SU-DHL-6 (cell line): ENCODE measurements around the gene MC1R.

ENCODE experiments used
- H2AFZ ChIP-seq: fragments of 200-600 bp; sonication (generic); 2 replicates; pipeline ENCODE4 v1.6.1; 2014; ENCODE audit warnings: low read depth, mild to moderate bottlenecking, moderate library complexity, mixed read lengths, antibody characterized with exemption, low read length; ENCODE audit not compliant: severe bottlenecking
- H3F3A ChIP-seq: fragments of 200-600 bp; shearing (Covaris generic); 2 replicates; pipeline ENCODE4 v1.6.0; 2016; ENCODE audit warnings: antibody characterized with exemption, mild to moderate bottlenecking; ENCODE audit not compliant: insufficient read depth
- H3K27ac ChIP-seq: fragments of 200-600 bp; sonication (generic); 2 replicates; pipeline ENCODE4 v1.5.1; 2016; ENCODE audit warnings: low read depth, mild to moderate bottlenecking, low read length, moderate library complexity, mixed read lengths
- H3K27me3 ChIP-seq: fragments of 200-600 bp; sonication (generic), shearing (Covaris generic); 2 replicates; pipeline ENCODE4 v1.6.0; 2014; ENCODE audit warnings: mild to moderate bottlenecking, low read length
- H3K36me3 ChIP-seq: fragments of 200-600 bp; sonication (generic); 2 replicates; pipeline ENCODE4 v1.6.1; 2014; ENCODE audit warnings: mild to moderate bottlenecking, low read length, mixed read lengths
- H3K4me2 ChIP-seq: fragments of 300-600, 200-600 bp; shearing (Covaris generic), sonication (generic); 2 replicates; pipeline ENCODE4 v1.6.0; 2014; ENCODE audit warnings: low read length, low read depth, mild to moderate bottlenecking; ENCODE audit not compliant: poor library complexity, severe bottlenecking
- H3K4me3 ChIP-seq: fragments of 200-600 bp; sonication (generic); 2 replicates; pipeline ENCODE4 v1.5.1; 2014; ENCODE audit warnings: antibody characterized with exemption, low read length, mild to moderate bottlenecking, mixed read lengths; ENCODE audit not compliant: insufficient read depth, poor library complexity, severe bottlenecking
- H3K79me2 ChIP-seq: fragments of 200-600 bp; sonication (generic); 2 replicates; pipeline ENCODE4 v1.6.1; 2014; ENCODE audit warnings: mild to moderate bottlenecking, low read length, moderate library complexity; ENCODE audit not compliant: insufficient read depth
- H3K9ac ChIP-seq: fragments of 200-600 bp; sonication (generic); 2 replicates; pipeline ENCODE4 v1.7.0; 2014; ENCODE audit warnings: mild to moderate bottlenecking, low read length
- H3K9me2 ChIP-seq: fragments of 200-600 bp; sonication (generic); replicated peaks from 2 replicates; pipeline ENCODE4 v1.6.1; 2014; ENCODE audit warnings: low read length; ENCODE audit not compliant: insufficient read depth
- H3K9me3 ChIP-seq: fragments of 200-600 bp; sonication (generic); 2 replicates; pipeline ENCODE4 v1.6.1; 2014; ENCODE audit warnings: low read length, mixed read lengths; ENCODE audit not compliant: insufficient read depth
- H4K20me1 ChIP-seq: fragments of 200-600 bp; sonication (generic); 2 replicates; pipeline ENCODE4 v1.6.1; 2014; ENCODE audit warnings: low read depth, mild to moderate bottlenecking, antibody characterized with exemption, low read length, moderate library complexity, mixed read lengths
- CTCF ChIP-seq: fragments of 200-600 bp; sonication (generic); IDR thresholded peaks from one replicate; pipeline ENCODE4 v1.5.1; 2017; ENCODE audit warnings: antibody characterized with exemption, mild to moderate bottlenecking, low read length, moderate library complexity; ENCODE audit not compliant: insufficient read depth, poor library complexity, severe bottlenecking
- EZH2phosphoT487 ChIP-seq: fragments of 200-600 bp; sonication (generic), shearing (Covaris generic); conservative IDR thresholded peaks from 2 replicates; pipeline ENCODE4 v1.6.1; 2018; ENCODE audit warnings: mild to moderate bottlenecking, antibody characterized with exemption, low read length, moderate library complexity, mixed read lengths

Gene MC1R

GRCh38 chr16:89954462-89954861 is 35.8 kb downstream of the MC1R start:
- no peaks in the 10 kb centered on the region for H4K20me1 ChIP-seq
- H3K27ac ChIP-seq = peak overlapping the region; percentile 86
- H3F3A ChIP-seq = peaks cover 31% of the 10 kb centered on the region
- TF ChIP-seq CTCF = no peak
- no peak for TF ChIP-seq EZH2phosphoT487
- peaks cover under 1% of the 10 kb centered on the region; the same call in 1 of the 2 replicates for H3K79me2 ChIP-seq
- no peak overlapping the region for H2AFZ ChIP-seq
- no peaks in the 10 kb centered on the region for H3K36me3 ChIP-seq
- H3K4me2 ChIP-seq = peak overlapping the region; percentile 46
- H3K4me3 ChIP-seq = peak overlapping the region; percentile 20
- no peaks in the 10 kb centered on the region for H3K27me3 ChIP-seq
- H3K9me2 ChIP-seq = no peaks in the 10 kb centered on the region
- H3K9ac ChIP-seq = peak overlapping the region; percentile 36; the same call in 1 of the 2 replicates
- H3K9me3 ChIP-seq = no peaks in the 10 kb centered on the region

DNA sequence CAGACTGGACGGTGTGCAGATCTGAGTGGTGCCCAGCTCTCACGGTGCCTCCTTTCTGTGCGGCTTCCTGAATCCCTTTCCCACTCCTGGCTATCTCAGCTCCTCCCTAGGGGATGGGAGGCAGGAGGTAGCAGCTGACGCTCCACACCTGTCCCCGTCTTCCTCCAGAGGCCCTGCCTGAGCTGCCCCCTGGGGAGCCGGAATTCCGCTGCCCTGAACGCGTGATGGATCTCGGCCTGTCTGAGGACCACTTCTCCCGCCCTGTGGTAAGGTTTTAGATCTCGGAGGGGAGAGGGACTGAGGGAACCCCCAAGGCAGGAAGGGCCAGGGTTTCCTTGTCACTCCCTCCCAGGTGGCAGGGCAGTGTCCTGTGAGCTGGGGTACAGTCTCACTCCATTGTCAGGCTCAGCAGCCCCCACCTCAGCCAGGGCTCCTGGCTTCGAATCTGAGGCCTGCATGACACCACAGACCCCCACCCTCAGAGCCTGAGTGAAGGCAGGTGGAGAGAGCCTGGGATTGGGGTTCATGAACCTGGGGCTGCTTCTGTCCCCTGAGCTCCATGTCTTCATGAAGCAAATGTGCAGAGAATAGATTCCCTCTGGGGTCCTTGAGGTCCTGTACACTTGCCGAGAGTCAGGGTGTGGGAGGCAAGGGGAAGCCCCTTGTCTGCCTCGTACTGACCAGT is 36.5 kb downstream of the MC1R start:
- no peaks in the 10 kb centered on the region for H3K9me3 ChIP-seq
- no peaks in the 10 kb centered on the region for H3K9me2 ChIP-seq
- H3F3A ChIP-seq = peaks cover 31% of the 10 kb centered on the region
- no peak overlapping the region; the same call in 1 of the 2 replicates for H3K9ac ChIP-seq
- no peaks in the 10 kb centered on the region; the same call in 1 of the 2 replicates for H3K79me2 ChIP-seq
- no peak for TF ChIP-seq CTCF
- no peak for TF ChIP-seq EZH2phosphoT487
- H3K27me3 ChIP-seq = no peaks in the 10 kb centered on the region
- H2AFZ ChIP-seq = no peak overlapping the region
- H3K36me3 ChIP-seq = no peaks in the 10 kb centered on the region
- H3K4me2 ChIP-seq = peak overlapping the region; percentile 46
- no peak overlapping the region for H3K4me3 ChIP-seq
- H4K20me1 ChIP-seq = no peaks in the 10 kb centered on the region
- peak overlapping the region; percentile 86 for H3K27ac ChIP-seq

DNA sequence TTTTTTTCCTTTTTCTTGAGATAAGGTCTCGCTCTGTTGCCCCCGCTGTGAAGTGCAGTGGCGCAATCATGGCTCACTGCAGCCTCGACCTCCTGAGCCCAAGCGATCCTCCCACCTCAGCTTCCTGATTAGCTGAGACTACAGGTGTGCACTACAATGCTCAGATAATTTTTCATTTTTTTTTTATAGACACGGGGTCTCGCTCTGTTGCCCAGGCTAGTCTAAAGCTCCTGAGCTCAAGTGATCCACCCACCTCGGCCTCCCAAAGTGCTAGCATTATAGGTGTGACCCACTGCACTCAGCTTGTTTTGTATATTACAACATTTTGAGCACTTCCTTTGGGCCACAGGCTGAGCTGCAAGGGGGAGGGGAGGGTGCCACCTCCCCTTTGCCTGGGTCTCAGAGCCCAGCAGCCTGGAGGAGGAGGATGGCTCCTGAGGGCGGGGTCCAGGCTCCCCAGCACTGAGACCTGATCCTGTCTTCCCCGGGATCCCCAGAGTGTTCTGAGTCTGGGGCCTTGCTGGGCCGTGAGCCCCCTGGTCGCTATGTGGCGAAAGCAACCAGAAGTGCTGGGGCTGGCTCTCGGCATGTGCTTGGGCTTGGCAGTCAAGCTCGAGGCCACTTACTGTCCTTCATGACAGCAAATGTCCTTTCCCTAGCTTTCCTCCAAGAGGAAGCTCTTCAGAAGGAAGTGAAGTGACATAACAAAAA is 38.0 kb downstream of the MC1R start:
- H3K27me3 ChIP-seq = no peaks in the 10 kb centered on the region
- peak overlapping the region; percentile 86 for H3K27ac ChIP-seq
- H3K36me3 ChIP-seq = no peaks in the 10 kb centered on the region
- H3K9me3 ChIP-seq = no peaks in the 10 kb centered on the region
- no peaks in the 10 kb centered on the region for H4K20me1 ChIP-seq
- no peak overlapping the region for H3K9ac ChIP-seq
- peaks cover 27% of the 10 kb centered on the region for H3F3A ChIP-seq
- H3K4me3 ChIP-seq = no peak overlapping the region
- TF ChIP-seq EZH2phosphoT487 = no peak
- TF ChIP-seq CTCF = no peak
- H3K79me2 ChIP-seq = no peaks in the 10 kb centered on the region
- no peak overlapping the region for H2AFZ ChIP-seq
- peak overlapping the region; percentile 46 for H3K4me2 ChIP-seq
- H3K9me2 ChIP-seq = no peaks in the 10 kb centered on the region
